GM19372 (cell line): ENCODE measurements around the gene AFG1L.
"Not testable (repeated sequence)": the region's sequence is repeated elsewhere in the genome, so short reads cannot be mapped to it uniquely, and the experiment has no call there.

Source experiments
- ATAC-seq: cut with Tn5 transposase; IDR thresholded peaks from one replicate; pipeline ENCODE4 v1.9.1; 2021; ENCODE audit warnings: mild to moderate bottlenecking, low read depth, moderate library complexity; ENCODE audit not compliant: unreplicated experiment

Gene AFG1L

DNA sequence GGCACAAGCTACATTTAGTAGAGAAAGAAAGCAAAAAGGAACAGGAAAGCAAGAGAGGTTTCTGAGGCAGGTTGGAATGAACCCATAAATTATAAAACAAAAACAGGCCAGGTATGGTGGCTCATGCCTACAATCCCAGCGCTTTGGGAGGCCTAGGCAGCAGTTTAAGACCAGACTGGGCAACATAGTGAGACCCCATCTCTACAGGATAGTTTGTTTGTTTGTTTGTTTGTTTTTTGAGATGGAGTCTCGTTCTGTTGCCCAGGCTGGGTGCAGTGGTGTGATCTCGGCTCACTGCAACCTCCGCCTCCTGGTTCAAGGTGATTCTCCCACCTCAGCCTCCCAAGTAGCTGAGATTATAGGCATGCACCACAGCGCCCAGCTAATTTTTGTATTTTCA lies 49.0 kb downstream of the AFG1L start:
- ATAC-seq = no peak

DNA sequence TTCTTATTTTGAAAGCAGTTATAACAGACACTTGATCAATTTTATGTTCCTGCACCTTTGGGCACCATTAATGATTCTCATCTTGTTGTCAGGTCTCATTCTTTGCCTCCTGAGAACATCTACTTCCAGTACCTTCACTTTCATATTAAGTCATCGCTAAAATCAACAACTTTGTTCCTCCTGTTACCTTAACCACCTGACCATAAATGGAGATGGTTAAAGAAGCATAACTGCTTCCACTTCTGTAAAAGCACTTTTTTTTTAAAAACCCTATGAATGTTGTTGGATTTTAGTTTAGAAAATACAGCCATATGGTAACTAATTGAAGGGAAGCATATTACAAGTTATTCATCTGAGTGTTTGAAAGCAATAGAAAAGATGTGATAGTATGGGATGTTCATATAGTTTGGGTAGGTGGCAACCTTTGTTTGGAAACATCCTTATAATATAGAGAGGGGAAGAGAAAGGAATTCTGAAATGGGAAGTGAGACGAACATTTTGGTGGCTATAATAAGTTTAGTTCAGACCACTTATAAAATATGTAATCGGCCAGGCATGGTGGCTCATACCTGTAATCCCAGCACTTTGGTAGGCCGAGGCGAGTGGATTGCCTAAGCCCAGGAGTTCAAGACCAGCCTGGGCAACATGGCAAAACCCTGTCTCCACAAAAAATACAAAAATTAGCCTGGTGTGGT lies 53.9 kb downstream of the AFG1L start:
- ATAC-seq = peak; percentile 98

DNA sequence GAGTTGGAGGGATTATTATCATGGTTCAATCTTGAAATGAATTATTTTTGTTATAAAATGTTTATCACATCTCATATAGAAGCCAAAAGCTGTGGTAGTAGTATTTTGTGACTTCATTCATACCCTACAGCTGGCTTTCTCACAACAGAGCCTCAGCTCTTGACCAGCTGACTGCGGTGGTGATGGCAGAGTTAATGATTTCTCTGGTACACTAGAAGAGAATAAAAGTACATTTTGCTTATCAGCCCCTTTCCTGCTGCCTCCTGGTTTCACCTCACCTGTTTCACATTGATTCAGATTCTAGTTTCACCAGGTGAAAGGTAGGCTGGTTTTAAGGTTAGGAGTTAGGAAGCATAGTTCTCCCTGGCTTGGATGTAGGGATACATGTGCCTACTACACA lies 55.7 kb downstream of the AFG1L start:
- no peak for ATAC-seq

DNA sequence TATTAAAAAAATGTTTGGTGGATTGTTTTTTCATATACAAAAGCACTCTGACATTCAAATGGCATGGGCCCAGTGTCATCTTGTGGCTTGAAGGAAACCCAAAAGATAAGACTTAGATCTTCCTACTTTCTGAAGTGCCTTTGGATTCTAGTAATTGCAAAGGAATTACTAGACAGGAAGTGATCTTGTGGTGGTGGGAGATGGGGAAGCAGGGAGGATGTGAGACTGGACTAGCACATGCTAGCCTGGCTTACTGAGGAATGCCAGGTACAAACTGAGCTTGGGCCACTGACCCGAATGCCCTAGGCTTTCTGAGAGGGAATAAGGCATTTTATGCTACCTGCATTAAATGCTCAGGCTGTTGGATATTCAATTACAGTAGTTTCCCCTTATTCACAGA lies 59.0 kb downstream of the AFG1L start:
- ATAC-seq = no peak

DNA sequence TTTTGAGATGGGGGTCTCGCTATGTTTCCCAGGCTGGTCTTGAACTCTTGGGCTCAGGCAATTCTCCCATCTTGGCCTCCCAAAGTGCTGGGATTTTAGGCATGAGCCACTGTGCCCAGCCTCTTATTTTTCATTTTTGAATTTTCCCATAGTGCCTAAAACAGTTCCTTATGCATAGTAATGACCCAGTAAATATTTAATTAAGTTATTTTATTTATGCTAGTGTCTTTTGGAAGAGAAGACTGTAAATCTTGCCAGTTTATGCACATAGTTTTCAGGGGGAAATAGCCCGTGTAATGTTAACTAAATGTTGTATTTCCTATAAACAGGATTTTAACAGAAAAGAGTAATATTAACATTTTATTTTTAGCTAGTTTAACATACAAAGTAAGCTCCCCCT lies 60.3 kb downstream of the AFG1L start:
- ATAC-seq = no peak

DNA sequence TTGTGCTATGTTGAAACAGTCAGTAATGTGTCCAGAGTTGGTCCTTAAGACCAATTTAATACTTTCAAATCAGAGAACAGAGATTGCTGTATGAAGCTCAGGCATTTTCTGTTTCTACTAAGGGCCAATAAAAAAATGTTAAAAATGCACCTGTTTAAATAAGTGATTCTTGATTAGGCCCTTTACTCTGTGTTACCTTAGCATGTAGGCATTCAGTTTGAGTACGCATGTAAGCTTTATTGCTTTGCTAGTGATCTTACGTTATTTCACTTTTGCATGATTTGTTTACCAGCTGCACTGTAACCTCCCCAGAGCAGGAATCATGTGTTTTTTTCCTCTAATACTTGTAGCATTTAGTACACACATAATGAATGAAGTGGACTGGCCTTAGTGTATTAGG lies 61.0 kb downstream of the AFG1L start:
- no peak for ATAC-seq

DNA sequence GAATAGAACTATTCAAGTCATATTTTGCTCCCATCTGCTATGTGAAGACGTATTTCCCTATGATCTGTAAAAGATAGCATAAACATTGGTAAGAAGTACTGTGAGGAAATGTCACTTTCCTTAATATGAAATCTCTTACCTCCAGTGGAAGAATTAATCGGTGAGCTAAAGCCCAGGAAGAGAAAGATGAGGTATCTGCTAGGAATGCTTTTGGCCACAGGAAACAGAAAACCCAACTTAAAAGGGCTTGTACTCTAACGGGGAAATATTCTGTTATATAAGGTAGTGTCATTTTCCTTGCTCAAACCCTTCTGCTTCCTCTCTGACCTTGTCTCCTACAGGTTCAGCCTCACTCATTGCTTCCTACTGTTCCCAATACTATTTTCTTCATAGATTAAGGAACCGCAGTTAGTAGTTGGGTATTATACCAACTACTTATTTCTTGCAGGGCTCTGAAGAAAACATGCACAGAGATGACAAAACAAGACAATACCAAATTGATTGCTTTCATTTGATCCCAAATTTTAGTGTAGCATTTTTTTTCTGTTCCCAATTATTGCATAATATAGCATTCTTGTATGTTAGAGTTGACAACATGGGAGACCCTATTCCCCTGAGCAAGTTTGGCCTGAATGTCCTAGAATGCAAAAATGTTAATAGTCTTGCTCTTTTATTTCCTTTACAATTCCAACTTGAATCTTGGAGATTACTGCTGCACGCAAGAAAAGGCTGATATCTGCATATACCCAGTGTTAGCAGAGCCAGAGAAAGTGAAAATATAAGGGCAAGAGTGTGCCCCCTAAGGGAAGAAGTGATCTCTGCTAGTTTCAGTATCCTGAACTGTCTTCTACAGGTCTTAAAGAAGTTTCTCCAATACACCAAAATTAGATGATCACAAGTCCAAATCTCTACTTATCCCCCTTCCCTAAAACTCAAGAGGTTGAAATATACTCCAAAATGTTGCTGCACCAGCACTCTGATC lies 65.3 kb downstream of the AFG1L start:
- ATAC-seq = no peak

DNA sequence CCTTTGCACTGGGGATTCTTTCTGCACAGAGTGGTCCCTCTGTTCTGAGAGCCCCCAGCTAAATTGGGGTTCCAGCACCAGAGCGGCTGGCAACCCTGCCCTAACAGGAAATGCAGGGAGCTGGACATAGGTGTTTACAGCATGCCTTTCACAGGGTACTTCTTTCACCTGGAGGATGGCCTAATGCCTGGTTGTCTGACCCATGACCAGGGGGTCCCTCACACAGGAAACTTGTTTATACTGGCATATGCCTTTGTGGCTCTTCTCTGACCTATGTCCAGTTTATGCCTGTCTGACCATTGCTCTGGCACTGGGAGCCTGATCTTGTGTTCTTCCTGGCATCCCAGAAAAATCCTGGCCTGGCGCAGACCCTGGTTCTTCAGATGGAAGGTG lies 66.1 kb downstream of the AFG1L start:
- ATAC-seq = no peak

DNA sequence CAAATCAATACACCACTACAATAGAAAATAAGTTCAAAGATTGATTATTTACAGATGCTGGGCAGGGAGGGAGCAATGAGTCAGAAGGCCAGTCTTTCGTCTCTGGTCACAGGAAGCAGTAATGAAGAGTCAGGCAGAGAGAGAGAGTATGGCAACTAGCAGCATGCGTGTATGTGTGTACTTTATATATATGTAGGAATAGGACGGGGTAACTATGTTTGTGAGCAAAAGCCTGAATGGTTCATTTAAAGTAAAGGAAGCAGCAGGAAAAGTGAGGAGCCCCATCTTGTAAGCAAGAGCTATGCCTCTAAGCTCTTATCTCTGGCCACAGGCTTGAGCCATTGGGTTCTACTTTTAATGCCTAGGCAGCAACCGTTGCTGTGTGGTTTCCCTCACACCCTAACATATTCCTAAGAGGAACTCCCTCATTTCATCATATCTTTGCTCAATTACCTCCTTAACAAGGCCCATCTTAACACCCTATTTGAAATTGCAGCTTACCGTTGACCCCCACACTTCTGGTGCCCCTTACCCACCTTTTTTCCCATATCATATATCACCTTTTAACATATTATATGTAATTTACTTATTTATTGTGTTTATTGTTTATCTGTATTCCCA lies 66.6 kb downstream of the AFG1L start:
- no peak for ATAC-seq

DNA sequence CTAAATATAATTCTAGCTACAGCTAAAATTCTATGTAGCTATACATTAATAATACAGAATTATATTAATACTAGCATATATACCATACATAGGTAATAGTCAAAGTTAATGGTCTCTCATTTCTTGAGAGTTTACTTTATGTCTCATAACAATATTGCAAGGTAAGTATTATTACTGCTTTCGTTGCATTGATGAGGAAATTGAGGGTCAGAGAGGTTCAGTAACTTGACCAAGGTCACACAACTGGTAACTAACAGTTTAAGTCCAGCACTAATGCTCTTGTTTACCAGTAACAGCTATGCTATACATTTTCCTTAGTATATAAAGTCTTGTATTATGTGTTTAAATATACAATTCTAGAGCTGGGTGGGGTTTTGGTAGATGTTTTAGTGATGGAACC lies 67.6 kb downstream of the AFG1L start:
- ATAC-seq = no peak

DNA sequence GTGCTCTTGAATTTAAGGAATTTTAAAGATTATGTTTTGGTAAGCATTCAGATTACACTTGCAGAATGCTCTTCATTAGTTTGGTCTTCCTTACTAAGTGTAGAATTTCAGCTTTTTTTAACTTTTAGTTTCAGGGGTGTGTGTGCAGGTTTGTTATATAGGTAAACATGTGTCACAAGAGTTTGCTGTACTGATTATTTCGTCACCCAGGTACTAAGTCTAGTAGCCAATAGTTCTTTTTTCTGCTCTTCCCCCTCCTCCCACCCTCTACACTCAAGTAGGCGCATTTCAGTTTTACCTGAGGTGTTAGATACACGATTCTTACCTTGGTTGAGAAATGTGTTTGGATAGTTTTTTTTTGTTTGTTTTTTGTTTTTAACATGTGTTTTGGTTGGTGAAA lies 68.3 kb downstream of the AFG1L start:
- no peak for ATAC-seq

DNA sequence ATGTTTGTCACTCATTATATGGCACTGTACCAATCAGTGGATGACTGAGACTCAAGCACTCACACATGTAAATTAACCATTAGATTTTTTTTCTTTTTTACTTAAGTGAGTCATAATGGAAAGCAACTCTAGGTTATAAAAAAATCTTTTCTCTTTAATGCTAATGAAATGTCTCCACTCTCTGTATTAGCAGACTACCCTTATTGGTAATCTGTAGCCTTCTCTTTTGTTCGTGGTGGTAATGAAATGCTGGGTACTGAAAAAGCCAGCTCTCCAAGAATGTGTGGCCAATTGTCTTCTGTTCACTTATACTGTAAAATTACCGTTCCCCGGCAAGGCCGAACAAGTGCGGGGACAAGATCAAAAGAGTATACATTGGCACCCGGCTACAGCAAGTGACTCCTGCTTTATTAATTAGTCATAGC lies 69.0 kb downstream of the AFG1L start:
- ATAC-seq = no peak

DNA sequence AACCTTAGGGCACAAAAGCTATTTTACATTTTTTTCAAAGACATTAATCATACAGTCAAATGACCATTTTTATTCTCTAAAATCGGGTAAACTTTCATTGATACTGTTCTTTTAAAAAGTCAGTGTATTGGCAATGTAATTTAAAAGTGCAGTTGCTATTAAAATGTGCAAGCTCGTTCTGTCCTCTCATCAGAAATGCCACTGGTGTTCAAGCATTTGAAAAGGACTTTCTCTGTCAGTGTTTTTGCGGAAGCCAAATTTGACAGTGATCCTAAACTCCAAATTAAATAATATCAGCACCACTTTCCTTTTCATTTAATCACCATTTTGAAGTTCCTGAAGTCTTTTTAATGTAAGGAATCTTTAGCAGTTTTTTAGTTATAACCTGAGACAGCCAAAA lies 69.6 kb downstream of the AFG1L start:
- no peak for ATAC-seq

DNA sequence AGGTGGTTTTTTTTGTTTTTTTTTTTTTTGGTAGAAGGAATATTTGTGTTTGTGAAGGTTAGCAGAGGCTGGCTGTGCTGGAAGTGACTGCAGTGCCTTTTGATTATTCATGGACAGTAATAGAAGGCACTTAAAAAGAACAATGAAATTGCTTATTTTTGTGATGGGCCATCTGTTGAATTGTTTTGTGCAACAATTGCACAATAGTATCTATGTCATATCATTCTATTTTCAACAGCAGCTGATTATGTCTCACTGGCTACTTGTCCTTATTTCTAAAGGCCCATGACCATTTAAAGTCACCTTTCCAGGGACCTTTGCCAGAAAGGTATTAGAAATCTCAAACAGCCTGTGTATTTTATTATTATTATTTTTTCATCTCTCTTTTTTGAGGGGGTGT lies 70.6 kb downstream of the AFG1L start:
- no peak for ATAC-seq

DNA sequence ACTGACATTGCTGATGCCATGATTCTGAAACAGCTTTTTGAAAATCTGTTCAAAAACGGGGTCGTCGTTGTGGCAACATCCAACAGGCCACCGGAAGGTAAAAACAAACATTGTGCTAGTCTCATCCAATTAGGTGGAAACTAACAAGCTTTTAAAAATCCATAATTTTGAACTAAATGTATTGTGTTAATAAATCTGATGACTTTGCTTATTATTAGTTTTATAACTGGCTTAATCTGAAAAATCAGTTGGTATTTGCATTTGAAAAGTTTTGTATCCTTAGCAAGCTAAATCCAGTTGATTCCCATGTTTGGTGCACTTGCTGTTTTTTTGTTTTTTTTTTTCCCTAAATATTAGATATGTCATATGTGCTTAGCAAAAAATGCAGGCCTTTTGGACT lies 71.4 kb downstream of the AFG1L start:
- no peak for ATAC-seq

DNA sequence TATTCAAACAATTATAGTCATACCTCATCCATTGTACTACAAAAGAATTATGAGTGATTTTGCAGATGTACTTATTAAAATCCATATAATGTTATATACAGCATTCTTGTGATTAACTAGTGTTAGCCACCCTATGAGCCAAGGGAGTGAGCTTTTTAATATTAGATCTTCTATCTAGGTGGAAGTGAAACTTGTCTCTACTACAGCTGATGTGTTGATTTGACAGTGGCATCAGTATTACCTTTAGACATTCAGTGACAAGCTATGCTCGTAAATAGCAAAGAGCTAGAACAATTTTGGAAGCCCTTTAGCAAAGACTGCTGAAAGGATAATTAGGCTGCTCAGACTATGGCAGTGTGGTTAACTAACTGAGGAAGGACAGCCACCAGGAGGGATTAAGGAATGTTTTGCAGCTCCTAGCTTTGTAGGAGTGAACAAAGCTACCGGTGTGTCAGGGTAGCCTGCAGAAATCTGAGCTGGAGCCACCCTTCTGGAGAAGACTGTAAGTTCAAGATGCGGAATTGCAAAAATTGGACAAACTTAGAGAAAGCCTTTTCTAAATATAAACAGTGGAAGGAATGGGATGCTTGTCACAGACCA lies 73.7 kb downstream of the AFG1L start:
- no peak for ATAC-seq

DNA sequence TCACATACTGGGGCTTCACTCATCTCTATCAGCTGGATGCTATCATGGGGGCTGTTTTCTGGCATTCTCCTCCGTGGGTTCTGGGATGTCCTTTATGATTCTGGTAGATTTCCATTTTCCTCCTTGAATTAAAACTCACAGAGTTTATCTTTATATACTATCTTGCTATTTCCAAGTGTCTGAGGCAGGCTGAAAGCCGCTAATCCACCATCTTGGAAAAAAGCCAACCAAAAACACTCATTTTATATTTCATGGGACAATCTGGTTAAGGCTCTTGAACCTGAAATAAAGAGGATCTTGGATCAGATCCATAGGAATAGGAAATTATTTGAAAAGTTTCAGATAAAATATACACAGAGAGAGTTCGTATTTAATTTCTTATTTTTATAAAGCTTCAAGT lies 86.0 kb downstream of the AFG1L start:
- ATAC-seq = no peak

DNA sequence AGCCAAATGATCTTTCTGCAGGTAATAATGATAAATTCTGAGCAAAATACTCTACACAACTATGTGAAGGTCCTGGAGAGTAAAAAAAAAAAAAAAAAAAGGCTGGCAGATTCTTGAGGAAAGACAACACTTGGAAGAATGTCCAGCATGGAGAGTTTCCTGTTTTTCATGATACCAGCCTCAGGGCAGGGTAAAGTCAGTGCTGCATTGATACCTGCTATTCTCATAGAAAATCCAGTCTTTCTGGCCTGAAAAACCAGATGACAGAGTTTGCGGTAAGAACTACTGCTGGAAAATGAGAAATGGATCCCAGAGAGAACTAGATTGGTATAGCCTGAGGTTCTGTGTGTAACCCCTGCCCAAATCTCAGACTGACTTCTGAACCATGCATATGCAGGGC lies 89.1 kb downstream of the AFG1L start:
- ATAC-seq = no peak

DNA sequence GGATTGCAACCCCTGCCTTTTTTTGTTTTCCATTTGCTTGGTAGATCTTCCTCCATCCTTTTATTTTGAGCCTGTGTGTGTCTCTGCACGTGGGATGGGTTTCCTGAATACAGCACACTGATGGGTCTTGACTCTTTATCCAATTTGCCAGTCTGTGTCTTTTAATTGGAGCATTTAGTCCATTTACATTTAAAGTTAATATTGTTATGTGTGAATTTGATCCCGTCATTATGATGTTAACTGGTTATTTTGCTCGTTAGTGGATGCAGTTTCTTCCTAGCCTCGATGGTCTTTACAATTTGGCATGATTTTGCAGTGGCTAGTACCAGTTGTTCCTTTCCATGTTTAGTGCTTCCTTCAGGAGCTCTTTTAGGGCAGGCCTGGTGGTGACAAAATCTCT lies 94.3 kb downstream of the AFG1L start:
- ATAC-seq = not testable (repeated sequence)

DNA sequence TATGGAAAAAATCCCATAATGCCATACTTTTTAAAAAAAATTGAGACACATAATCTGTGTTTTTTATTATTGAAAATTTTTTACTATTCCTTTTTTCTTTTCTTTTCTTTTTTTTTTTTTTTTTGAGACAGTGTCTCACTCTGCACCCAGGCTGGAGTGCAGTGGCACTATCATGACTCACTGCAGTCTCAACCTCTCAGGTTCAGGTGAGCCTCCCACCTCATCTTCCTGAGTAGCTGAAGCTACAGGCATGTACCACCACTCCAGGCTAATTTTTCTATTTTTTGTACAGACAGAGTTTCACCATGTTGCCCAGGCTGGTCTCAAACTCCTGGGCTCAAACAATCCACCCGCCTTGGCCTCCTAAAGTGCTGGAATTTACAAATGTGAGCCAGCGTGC lies 100.4 kb downstream of the AFG1L start:
- ATAC-seq = no peak

DNA sequence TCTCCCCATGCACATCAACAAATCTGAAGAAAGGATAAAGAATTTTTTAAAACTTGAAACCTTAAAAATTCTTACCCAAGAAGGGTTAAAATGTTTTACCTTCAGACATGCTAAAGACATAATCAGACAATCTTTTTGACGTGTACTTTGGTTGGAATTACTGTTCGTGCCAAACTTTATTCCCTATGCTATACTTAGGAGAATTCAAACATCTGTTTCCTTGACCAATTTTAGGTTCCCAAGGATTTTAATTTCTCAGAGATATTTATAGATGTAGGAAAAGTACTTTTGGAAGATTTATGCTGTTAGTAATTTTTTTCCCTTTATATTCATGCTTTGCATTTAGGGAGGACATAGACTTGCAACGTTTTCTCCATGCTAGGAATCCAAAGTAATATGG lies 108.4 kb downstream of the AFG1L start:
- no peak for ATAC-seq
